GM21717 (cell line): Measurements from ENCODE around the gene CD48.
A peak's percentile ranks its signal among the peaks of the same experiment; 100 is the strongest.
"Not testable (repeated sequence)": the region's sequence is repeated elsewhere in the genome, so short reads cannot be mapped to it uniquely, and the experiment has no call there.

ENCODE experiments used
- ATAC-seq: cut with Tn5 transposase; IDR thresholded peaks from one replicate; pipeline ENCODE4 v1.9.1; 2021; ENCODE audit warnings: mild to moderate bottlenecking, moderate library complexity; ENCODE audit not compliant: unreplicated experiment

Gene CD48

DNA sequence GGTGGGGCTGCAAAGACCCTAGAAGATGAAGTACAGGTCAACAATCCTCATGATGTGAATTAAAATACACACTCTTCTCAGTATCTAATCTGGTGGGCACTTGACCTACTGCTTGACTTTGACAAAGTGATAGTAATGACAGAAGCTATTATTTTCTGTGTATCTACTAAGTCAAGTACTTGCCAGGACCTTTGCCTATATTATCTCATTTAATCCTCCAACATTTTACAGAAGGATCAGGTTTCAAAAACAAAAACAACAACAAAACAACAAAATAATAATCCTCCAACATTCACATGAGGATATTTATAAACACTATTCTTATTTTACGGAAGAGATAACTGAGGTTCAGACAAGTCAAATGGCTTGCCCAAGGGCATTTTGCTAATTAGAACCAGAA, 4.4 kb upstream of the CD48 start:
- ATAC-seq, result no peak

DNA sequence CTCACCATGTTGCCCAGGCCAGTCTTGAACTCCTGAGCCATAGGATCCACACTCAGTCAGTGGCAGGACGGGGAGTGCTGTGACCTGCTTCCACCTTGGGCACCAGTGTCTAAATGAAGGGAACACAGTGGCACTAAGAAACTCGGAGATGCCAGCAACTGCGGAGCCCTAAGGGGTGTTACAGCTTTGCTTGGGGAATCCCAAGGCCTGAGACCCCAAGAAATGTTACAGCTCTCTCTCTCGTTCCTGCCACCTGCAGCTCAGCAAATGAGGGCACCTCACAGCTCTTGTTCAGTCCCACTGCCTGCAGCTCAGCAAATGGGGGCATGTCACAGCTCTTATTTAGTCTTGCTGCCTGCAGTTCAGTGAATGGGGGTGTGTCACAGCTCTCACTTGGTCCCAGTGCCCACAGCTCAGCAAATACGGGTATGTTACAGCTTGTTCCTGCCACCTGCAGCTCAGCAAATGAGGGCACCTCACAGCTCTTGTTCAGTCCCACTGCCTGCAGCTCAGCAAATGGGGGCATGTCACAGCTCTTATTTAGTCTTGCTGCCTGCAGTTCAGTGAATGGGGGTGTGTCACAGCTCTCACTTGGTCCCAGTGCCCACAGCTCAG, 2.5 kb upstream of the CD48 start:
- ATAC-seq, result not testable (repeated sequence)

DNA sequence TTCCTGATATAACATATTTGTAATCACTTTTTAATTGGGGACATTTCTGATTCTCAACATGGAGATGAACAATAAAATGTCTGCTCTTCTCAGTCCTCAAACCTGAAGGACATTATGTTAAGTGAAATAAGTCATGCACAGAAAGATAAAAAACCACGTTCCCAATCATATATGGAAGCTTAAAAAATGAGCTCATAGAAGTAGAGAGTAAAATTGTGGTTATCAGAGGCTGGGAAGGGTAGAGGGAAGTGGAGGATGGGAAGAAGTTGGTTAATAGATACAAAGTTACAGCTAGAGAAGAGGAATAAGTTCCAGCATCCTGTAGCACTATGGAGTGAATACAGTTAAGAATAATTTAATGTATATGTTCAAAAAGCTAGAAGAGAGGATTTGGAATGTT, 1.5 kb upstream of the CD48 start:
- ATAC-seq, result no peak

DNA sequence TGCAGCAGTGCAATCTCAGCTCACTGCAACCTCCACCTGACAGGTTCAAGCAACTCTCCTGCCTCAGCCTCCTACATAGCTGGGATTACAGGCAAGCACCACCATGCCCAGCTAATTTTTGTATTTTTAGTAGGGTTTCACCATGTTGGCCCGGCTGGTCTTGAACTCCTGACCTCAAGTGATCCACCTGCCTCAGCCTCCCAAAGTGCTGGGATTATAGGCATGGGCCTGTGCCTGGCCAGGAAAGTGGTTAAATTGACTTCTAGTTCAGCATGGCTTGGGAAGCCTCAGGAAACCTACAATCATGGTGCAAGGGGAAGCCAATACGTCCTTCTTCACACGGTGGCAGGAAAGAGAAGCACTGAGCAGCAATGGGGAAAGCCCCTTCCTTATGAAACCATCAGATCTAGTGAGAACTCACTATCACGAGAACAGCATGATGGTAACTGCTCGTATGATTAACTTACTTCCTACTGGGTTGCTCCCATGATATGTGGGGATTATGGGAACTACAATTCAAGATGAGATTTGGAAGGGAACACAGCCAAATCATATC, 981 bp upstream of the CD48 start:
- peak; percentile 37 for ATAC-seq

DNA sequence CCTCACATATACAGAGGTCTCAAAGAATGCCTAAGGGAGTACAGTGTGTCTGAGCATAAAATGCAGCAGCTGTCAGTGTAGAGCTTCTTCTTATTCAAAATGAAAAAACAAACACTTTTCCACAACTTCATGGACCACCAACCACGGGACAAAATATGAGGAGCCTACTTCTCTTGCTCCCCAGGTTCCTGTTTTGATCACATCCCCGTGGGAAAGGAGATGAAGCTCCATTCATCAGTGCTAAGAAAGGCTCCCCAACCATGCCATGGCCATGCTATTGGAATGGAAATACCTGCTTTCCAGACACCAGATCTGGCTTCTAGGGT, 383 bp downstream of the CD48 start:
- no peak for ATAC-seq

DNA sequence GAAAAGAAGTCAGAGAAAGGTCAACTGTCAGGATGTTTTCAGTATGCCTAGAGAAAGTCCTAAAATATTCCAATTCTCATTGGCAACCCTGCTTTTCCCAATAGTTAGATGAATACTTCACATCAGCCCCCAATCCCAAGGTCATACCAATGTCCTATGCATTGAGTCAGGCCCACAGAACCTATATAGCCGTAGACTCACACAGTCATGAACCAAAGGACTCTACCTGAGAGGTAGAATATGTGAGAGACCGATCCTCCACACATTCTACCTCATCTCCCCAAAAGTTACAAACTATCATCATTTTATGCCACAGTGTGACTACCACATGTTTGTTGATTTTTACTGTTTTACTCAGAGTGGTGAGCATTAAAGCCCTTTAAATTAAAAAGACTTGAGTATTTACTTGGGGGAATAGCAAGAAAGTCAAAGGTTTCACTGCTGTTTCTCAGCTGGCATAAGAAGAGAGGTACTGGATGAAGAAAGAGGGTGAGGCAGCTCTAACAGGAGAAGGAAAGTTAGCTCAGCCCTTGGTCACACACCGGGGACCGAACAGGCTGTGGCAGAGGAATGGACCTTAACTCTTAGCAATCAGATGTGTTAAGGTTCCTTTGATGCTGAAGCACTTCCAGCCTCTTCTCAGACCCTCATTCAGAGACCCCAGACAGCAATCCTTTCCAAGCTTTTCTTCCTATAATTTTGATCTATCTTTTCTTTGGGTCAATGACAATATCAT, 937 bp downstream of the CD48 start:
- ATAC-seq, result no peak

DNA sequence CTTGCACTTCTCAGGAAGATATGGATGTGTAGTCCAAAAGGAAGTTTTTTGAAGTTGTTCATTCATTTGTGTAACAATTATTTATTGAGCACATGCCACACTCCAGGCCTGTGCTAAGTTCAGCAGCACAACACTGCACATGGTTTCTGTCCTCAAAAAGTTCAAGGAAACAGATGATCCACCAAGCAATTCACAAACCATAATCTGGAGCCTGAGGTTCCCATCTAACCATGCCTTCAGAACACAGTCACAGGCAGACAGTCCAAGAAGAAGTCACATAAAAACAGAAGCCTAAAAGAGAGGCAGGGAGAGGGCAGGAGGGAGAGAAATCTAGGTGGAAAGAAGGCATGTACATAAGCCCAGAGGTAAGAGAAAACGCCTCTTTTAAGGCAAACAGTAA, 1.9 kb downstream of the CD48 start:
- ATAC-seq, result no peak

DNA sequence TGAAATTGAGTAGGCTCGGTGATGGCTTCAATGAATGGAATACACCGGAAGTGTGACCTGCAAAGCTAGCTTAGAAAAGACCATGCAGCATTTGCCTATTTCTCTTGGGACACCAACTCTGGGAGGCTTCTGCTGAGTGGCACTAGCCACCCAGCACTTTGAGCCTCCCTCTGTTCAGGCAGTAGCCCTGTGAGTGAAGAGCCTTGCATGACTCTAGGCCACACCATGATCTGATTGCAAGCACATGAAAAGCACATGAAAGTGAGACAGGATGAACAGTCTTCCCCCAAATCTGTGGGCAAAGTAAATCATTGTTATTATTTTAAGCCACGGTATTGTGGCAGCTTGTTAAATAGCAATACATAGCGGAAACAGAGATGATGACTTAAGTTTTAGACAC, 2.8 kb downstream of the CD48 start:
- no peak for ATAC-seq

DNA sequence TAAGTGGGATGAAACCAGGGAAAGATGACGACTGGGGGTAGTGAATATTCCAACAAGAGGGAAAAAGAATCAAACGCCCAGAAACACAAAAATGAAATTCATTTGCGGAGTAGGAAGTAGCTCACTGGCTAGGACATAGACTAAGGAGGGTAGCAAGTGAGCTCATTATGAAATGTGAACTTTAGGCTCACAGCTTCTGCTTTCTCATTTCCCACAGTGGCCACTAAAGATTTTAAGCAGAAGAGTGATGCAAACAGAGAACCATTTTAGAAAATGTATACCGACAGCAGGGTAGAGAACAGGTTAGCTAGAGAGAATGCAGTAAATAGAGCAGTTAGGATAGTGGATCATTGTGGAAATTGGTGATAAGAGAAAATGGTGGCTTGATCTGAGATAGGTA, 3.5 kb downstream of the CD48 start:
- no peak for ATAC-seq

DNA sequence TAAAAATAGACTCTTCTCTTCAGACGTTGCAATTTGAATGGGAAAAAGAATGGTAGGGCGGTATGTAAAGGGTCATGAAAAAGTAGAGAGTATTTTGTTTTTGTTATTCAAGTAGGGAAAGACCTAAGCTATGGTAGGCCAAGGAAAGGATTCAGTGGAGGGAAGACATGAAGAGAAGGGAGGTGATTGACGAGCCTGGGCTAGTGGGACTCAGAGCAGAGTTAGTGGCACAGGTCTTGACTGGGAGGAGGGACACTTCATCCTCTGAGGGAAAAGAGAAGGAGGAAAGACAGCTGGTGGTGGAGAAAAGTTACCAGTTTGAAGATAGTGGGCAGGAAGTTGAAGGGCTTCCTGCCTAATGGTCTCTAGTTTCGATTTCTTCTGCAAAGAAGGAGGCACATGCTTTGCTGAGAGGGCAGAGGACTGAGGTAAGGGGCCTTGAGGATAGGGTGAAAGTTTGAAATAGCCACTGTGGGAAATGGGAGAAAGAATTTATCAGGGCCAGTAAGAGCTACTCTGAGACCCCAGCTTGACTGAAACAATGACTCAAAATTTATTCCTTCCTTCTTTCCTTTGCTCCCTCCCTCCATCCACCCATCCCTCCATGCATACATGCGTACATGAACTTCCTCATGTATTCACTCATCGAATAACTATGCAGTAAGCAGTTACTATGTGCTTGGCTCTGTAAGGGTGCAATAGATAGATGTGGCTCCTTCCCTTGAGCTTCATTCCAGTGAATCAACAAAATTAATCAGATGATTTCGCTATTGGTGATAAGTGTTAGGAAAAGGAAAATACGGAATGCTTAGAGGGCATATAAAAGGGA, 4.2 kb downstream of the CD48 start:
- no peak for ATAC-seq

DNA sequence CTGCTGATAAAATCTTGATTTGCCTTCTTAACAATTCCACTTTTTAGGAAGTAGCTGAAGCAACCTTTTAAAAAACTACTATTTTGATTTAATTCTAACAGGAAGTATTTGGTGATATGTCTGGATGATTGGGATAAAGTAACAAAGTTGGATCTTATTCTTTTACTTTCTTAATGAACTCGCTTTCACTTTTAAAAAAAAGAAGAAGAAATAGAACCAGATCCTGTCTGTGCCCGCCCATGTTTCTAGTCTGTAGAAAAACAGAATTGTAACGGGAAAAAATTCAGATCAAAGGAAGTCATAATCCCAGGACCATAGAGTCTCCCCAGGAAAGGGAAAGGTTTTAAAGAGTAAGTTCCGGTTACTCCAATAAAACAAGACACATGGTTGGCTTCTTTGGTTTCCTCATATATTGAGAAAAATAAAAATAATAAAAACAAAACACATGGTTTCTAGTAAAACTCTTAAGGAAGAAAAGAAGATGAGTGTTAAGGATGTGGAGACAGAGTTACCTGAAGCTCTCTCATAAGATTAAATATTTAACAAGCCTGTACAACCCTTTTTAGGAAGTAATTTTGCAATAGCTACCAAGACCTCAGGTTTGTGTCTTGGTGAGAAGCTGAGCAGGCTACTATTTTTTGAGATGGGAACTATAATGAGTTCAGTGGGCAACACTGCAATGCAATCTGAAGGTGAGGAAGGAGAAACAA, 4.9 kb downstream of the CD48 start:
- ATAC-seq, result no peak

DNA sequence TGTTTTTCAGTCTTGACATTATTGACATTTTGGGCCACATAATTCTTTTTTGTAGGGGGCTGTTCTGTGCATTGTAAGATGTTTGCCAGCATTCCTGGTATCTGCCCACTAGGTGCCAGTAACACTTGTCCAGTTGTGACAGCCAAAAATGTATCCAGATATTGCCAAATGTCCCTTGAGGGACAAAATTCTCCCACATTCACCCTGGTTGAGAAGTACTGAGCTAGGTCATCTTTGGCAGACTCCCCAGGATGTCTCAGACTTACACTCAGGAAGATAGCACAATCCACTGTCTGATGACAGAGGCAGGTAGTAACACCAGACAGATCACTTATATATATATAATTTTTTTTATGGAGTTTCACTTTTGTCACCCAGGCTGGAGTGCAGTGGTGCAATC, 5.9 kb downstream of the CD48 start:
- no peak for ATAC-seq

DNA sequence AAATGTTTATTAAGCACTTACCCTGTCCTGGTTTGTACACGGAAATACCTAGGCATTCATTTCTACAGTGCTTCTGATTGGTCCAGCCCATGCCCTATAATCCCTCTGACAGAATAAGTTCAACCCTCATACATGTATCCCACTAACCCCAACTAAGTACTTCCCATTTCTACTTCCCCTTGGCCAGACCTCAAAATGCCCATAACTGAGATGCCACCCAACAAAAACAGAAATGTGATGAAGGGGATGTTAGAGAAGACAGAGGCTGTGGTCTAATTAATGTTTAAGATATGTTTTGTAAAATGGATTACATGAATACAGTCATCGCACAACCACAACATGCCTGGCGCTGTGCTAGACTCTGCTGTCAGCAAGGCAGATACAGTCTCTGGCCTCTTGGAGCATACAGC, 6.4 kb downstream of the CD48 start:
- not testable (repeated sequence) for ATAC-seq

DNA sequence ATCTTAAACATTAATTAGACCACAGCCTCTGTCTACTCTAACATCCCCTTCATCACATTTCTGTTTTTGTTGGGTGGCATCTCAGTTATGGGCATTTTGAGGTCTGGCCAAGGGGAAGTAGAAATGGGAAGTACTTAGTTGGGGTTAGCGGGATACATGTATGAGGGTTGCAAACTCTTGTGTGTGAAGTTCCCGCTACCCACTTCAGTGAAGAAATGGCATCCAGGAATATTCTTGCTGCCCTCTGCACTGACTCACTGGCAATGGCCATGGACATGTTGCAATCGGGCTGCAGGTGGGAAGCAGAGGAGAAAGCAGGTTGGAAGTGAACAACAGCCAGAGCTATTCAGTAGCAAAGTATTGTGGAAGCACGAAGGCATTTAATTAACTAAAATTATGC, 7.4 kb downstream of the CD48 start:
- no peak for ATAC-seq

DNA sequence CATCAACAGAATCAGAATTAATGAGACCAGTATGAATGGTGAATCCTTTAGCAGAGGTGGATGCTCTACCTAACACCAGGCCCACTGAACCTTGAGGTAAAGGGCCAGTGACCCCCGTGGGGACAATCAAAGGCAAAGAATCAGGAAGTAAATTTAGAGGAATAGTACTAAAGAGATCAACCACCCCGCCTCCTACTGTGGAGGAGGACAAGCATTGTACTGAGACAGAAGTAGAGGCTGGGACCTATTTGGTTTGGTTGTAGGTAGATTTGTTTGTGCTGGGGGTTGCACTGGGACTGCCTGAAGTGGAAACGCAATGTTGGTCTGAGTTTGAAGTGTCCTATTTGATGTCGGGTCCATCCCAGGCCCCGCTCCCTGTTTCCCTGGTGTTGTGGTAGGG, 9.5 kb downstream of the CD48 start:
- no peak for ATAC-seq

DNA sequence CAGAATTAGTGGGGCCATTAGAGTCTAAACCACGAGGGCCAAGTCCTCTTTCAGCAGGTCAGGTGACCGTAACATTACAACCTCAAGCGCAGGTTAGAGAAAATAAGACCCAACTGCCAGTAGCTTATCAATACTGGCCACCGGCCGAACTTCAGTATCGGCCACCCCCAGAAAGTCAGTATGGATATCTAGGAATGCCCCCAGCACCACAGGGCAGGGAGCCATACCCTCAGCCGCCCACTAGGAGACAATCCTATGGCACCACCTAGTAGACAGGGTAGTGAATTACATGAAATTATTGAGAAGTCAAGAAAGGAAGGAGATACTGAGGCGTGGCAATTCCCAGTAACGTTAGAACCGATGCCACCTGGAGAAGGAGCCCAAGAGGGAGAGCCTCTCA, 19.2 kb downstream of the CD48 start:
- not testable (repeated sequence) for ATAC-seq

DNA sequence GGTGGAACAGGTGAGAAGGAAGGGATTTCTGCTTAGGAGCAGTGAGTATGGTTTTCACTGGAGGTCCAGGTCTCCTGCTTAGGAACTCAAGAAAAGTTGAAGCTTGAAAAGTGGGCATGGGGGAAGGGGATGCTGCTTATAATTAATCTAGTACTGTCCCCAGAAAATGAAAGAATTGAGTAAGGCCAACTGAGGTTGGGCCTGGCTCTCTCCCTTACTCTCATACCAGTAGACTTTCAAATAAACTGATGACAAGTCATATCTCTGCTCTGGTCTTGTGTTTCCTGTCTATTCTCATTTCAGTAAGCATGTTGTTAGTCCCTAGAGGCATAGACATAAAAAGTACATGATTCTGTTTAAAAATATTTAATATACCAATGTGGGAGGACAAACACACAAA, 26.4 kb downstream of the CD48 start:
- no peak for ATAC-seq

DNA sequence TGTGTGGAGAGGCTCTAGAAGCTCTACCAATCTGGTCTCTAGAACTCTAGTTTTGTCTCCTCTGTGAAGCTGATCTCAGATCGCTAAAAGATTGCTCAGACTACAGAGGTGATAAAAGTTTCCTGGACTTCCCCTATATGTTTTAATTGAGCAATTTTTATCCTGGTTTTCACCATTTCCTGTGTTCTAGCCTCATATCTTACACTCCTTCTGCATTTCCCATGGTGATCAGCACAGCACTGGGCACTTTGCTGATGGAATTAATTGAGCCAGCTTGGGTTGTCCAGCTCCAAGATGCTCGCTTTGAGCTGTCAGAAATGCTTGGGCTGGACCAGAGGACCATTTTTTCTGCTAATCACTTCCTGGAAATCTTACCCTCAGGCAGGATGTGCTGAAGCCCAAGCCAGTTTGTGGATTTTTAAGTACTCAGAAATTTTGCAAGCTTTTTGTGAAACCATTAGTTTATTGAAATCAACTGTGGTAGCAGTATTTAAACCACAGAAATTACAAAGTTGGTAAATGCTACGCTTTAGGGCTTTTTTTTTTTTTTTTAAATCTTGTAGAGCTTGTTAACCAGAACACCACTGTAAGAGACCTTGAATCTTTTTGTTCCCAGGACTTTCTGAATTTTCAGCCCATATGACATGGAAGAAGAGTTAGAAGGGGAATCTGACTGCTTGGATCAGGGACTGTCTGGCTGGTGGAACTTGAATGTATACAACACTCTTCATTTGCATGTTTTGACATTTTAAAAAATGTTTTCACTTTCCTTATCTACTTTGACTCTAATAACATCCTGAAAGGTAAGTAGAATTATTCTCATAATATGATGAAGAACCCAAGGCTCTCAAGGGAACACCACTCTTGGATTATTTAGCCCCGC, 28.4 kb downstream of the CD48 start:
- no peak for ATAC-seq

DNA sequence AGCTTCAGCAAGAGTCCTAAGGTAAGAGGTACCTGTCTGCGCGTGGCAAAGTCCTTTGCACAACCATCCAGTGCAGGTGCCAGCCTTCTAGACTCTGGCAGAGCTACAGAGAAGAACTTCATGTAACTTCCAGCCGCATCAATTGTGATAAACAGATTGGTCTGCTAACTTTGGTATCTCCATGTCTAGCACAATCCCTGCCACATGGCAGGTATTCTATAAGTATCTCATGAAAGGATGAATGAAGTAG, 29.8 kb downstream of the CD48 start:
- ATAC-seq, result no peak

DNA sequence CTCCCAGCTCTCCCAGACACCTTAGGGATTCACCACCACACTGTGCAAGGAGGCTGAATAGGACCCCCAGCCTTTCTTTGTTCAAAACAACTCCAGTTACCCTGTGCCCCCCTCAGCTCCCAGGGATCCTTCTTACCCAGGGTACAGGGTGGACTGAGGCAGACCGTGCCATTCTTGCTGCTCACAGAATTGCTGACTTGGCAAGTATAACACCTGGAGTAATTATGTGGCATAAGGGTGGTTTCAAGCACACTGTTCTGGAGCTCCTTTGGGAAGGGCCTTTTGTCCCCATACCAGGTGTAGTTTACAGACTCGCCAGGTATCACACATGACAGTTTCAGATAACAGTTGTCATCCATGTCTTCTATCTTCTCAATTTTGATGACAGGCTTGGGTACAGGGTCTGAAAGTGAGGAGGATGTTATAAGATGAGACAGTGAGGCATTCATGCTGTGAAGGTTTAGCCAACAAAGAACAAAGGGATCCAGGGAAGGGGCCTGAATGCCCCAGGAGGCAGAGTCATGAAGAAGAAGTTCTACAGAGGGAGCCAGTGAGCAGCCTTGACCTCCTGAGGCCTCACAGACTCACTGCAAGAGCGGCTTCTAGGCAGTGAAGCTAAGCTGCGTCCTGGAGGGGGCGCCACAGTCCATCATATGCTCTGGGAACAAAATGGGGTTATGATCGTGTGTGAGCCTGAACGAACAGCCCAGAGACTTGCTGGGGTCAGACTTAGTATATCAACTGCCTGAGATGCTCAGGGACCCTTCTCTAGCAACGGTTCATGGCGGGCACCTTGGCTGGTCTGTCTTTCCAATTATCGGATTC, 30.3 kb downstream of the CD48 start:
- ATAC-seq, result peak; percentile 38
